ENCODE data around the gene HDAC11.
"Not testable (repeated sequence)": the region's sequence is repeated elsewhere in the genome, so short reads cannot be mapped to it uniquely, and the experiment has no call there.

HDAC11 gene

DNA sequence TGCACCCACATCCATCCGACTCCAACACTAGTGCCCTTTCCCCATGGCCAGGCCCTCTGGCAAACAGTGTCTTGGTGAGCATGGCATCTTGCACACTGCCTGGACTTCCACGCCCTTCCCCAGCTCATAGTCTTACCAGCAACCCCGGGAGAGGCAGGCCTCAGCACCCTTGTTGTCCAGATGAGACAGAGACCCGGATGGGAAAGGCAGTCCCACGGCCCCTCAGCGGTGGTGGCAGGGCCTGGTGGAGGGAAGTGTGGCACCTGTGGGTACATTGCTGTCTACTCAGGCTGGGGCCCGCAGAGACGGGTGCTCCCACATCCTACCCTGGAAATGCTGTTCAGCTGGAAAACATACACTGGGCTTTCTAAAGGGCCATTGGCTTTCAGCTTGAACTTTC lies 28.4 kb downstream of the HDAC11 start:
- no peak for DNase-seq

- DNase-seq, result no peak
Measured at GRCh38 chr3:13509059-13509815, 29.1 kb downstream of the HDAC11 start.

GRCh38 chr3:13509816-13510192 lies 29.7 kb downstream of the HDAC11 start:
- DNase-seq, result no peak

DNA sequence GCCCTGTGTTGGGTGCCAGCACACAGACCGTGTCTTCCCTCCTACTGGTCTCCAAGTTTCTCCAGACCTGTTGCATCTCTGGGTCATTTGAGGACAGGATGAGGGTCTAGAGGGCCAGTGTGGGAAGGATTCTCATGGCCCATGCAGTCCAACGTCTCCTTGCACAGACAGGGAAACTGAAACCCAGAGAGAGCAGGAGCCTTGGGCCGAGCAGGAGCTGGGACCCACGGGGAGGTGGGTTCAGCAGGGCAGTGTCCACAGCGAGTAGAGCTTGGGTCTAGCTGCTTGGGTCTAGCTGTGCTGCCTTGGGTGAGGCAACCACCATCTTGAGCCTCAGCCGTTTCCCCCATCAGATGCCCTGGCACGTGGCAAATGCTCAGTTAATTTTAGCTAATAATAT lies 32.3 kb downstream of the HDAC11 start:
- DNase-seq, result no peak

- DNase-seq, result no peak
Measured at GRCh38 chr3:13513051-13513912, 33.2 kb downstream of the HDAC11 start.

DNA sequence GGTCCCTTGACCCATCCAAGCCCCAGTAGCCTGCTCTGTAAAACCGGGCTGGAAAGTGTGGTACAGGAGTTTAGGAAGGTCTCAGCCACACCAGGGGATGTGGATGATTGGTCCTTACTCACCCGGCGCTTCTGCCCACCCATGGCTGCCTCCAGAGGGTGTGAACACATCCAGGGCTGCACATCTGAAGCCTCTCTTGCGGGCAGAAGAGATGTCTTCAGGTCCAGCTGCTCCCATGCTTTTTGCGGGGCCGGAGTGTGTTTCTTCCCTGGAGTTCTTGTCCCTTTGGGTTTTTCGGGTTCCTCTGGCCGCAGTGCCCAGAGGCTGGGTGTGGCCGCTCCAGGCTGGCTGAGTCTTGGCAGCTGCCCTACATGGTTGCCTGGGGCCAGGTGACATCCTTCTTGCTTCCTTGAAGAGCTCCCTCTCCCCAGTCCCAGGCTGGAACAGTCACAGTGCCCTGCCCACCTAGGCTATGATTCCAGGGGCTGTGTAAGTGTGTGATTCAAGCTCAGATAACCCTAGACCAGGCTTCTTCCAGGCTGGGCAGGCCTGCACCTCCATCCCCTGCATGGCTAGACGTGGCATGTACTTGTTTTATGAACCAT lies 33.9 kb downstream of the HDAC11 start:
- no peak for DNase-seq

- DNase-seq, result no peak
Measured at GRCh38 chr3:13514639-13515435, 34.7 kb downstream of the HDAC11 start.

DNA sequence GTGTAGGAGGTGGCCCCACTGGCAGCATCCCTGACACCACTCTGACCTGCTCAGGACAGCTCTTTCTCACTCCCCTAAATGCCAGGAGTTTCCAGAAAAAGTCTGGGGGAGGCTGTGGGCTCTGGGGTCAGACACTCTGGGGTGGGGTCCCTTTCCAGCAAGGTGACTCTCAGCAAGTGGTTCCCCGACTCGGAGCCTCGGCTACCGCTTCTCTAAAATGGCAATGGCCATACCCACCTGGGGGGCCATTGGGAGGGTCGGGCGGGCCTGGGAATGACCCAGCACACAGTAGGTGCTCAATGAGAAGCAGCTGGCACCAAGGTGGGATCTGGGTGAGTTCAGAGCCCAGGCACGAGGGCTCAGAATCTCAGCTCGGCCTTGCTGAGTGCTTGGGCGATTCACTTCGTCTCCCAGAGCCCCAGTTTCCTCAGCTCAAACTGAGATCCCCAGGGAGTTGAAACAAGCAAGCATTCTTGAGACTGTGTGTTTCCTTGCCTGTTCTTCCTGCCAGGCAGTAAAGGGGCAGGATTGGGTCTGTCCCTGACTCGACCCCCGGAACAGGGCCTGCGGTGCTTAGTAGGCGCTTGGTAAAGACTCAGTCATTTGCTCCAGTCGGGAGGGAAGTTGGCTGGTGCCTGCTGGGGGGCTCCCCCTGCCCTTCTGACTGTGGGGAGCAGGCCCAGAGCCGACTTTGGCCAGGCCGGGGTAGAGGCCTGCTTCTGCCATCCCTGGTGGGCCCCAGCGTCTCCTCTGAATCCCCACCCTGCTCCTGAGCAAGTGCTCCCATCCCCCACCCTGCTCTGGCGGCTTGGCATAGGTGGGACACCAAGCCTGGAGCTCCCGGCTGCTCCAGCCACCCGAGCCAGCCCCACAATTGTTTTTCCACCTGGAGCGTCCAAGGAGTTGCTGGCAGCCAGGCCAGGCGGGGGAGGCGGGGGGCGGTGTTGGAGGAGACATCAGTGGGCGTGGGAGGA lies 36.0 kb downstream of the HDAC11 start:
- no peak for DNase-seq

DNA sequence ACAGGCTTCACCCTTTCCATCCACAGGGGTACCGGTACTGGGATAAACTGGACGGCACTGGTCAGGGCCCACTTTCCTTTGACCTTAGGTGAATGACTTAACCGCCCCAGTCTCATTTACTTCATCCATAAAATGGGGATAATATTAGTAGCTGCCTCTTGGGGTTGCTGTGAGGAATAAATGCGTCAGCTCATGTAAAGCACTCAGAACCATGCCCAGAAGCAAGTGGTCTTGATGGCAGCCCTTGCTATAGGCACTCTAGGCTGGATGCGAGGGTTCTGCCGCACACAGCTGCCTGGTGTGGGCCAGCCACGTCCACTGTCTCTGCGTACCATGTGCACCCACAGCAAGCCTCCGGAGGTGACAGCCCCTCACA lies 36.6 kb downstream of the HDAC11 start:
- DNase-seq, result no peak

GRCh38 chr3:13517253-13517977 lies 37.3 kb downstream of the HDAC11 start:
- DNase-seq, result no peak

DNA sequence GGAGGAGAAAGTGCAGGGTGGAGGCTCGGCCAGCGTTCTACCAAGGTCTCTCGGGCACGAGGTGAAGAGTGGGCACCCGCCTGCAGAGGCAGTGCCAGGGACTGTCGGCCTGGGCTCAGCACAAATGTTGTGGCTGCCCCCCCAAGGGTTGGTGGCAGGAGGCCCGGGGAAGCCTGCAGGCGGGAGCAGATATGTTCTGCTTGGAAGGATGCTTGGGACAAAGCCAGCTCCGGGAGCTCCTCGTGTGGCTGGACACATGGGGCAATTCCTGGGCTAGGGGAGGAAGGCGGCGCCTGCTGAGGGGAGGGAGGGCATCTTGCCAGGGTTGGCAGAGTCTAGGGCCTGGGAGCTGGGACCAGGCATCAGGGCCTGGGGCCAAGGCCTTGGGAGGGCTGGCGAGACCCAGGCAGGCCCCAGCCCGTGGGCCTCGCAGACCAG lies 38.4 kb downstream of the HDAC11 start:
- DNase-seq, result no peak

DNA sequence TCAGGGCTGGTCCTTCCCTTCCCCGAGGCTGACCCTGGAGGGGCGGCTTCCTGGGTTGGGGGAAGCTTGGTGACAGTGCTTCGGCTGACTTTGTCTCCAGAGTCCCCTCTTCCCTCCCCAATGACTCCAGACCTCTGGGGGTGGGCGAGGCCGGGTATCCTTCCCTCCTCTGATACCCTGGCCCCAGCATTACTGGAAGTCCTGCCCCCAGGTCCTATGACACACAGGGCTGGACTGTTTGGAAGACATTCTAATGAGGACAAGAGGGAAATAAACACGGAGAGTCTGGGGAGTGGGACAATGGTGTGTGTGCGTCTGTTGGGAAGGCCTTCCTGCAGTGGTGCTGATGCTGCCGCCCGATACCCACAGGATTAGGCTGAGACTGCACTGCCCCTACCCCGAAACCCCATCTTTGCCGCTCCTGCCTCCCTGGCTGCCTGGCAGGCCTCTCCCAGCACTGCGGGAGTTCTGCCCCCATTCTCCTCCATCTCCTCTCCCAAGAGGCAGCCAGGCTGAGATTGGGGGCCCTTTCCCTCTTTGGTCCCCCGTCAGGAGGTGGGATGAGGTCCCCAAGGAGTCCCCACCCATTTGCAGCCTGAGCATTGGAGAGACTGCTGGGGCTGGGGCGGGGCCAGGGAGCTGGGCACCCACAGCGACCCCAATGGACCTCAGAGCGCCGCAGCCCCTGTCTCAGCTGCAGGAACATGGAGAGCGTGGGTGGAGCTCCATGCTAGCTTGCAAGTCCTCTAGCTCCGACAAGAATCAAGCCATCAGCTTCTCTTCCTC lies 39.1 kb downstream of the HDAC11 start:
- DNase-seq, result no peak

DNA sequence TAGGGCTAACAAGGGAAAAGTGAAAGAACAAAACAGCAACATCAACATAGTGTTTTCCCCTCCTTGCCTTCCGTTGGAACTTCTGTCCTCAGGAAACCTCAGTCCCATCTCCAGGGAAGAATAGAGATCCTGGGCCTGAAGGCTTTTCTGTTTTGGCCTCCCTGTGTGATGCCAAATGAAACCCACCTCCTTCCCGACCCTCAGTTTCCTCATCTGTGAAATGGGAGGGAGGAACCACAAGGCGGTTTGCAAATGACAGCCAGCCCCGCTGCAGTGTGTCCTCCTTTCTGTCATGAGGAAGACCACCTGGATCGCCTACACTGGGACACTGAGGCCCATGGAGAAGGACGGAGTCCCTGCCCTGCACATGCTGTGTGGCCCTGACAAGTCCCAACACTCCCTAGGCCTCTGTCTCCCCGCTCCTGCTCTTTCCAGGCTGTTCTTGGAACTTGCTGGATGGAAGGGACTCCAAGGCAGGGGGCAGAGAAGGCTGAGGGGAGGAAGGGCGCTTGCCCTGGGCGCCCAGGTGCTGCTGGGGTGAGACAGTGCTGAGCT lies 40.3 kb downstream of the HDAC11 start:
- no peak for DNase-seq

DNA sequence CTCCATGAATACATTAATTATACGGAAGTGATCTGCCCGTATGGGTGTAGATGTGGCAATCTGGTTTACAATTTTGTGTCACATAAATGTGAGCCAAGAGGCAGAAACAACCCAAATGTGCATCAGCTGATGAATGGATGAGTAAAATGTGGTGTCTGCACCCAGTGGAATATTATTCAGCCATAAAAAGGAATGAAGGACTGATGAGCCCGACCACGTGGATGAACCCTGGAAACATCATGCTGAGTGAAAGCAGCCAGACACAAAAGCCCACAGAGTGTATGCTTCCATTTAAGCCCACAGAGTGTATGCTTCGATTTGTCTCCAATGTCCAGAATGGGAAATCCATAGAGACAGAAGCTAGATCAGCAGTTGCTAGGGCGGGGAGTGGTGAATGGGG lies 41.2 kb downstream of the HDAC11 start:
- DNase-seq, result no peak

- not testable (repeated sequence) for DNase-seq
Measured at GRCh38 chr3:13521749-13522148, 41.6 kb downstream of the HDAC11 start.

DNA sequence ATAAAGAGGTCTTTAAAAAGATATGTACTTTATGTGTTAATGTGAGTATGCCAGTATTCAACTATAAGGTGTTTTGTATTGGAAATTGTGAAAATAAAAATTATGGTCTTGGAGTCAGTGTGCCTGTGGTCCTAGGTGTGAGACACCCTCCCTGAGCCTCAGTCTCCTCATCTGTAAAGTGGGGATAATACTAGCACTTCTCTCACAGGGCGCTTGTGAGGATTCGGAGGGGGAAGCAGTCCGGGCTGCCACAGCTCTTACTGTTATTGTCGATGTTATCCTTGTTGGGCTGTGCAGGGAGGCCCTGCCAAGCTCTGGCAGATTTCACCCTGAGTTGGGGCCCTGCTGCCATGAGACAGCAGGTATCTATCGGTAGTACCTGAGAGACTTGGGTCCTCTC lies 42.1 kb downstream of the HDAC11 start:
- no peak for DNase-seq

DNA sequence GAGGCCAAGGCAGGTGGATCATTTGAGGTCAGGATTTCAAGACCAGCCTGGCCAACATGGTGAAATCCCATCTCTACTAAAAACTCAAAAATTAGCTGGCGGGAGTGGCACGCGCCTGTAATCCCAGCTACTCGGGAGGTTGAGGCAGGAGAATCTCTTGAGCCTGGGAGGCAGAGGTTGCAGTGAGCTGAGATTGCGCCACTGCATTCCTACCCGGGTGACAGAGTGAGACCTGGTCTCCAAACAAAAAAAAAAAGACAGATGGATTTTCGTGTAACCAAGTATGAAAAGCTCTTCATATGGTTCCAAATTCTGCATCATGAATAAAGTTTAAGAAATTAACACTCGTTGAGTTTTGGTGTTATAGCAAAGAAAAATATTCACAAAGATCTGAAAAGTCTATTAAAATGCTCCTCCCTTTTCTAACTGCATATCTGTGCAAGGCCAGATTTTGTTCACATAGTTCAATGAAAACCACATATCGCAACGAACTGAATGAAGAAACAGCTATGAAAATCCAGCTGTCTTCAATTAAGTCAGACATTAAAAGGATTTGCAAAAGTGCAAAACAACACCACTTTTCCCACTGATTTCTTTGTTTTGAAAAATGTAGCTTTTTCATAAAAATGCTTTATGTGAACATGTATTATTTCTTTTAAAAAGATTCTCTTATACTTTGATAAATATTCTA lies 45.0 kb downstream of the HDAC11 start:
- DNase-seq, result no peak

DNA sequence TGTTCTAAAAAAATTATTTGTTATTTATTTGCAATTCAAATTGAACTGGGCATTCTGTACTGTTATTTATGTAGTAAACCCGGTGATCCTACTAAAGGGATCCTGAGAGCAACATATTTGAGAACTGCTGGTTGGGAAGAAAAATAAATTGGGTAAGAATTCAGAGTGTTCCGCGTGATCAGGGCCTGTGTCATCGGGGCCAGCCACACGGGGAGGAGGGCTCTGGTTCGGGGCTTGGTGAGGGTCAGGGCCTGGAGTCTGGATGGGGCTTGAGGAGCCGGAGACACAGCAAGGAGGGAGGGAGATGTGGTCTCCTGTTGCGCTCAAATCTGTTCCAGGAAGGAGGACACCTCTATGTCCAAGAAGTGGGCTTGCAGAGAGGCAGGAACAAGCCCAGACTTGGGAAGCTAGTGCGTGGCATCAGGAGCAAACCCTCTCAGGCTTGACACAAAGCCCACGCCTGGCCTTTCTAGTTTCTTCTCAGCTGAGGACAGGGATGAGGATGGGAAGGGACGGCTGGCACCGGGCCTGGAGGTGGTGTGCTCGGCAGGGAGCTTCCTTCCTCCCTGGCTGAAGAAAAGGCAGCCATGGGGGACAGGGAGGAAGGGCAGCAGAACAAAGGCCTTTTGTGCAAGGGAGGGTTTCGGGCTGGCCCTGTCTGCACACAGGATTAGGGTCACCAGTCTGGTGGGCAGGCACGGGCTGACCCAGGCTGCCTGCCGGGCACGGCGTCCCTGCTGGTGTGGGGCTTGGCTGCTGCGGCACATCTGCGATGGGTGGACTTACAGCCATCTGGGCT lies 45.9 kb downstream of the HDAC11 start:
- no peak for DNase-seq

DNA sequence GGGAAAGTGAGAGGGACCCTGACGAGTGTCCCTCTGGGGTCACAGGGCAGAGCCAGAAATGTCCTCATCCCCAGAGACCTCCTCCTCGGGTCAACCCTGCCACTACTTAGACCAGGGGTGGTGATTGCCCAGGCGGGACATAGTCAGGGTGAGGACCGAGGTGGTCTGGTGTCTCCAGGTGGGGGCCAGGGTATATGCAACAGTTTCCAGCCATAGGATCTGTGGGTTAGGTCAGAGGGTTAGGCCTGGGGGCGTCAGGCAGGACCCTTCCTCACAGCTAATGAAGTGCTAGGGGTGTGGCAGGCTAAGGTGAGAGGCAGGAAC lies 46.5 kb downstream of the HDAC11 start:
- no peak for DNase-seq
